GM23338 (cell line): Measurements from ENCODE around the gene SMYD1.

Source experiments
- CREB1 ChIP-seq: fragments of 250-450 bp; sonication (Bioruptor Pico); IDR thresholded peaks from 2 replicates; pipeline ENCODE4 v1.5.0; 2020; ENCODE audit warnings: low read depth, mild to moderate bottlenecking, moderate library complexity
- CTCF ChIP-seq, 2 experiments: fragments of 200-600 bp in 1 of 2; sonication (generic) in 1 of 2; conservative IDR thresholded peaks; 2 replicates each; pipeline versions ENCODE4 v1.5.1 to v1.6.1; 2016 to 2017; ENCODE audit warnings: antibody characterized with exemption in 2 of 2, low read depth in 2 of 2, mild to moderate bottlenecking in 2 of 2, moderate library complexity in 1 of 2
- EZH2 ChIP-seq: fragments of 200-600 bp; sonication (generic); IDR thresholded peaks from one replicate; pipeline ENCODE4 v1.8.0; 2017; ENCODE audit warnings: antibody characterized with exemption, mild to moderate bottlenecking, low read depth; ENCODE audit not compliant: unreplicated experiment
- EZH2phosphoT487 ChIP-seq: fragments of 200-600 bp; sonication (generic); IDR thresholded peaks from one replicate; pipeline ENCODE4 v1.8.1; 2018; ENCODE audit warnings: antibody characterized with exemption; ENCODE audit not compliant: unreplicated experiment
- JUNB ChIP-seq: IDR thresholded peaks from one replicate; pipeline ENCODE4 v1.6.1; 2016; ENCODE audit warnings: antibody characterized with exemption; ENCODE audit not compliant: unreplicated experiment
- POLR2AphosphoS5 ChIP-seq: IDR thresholded peaks from 2 replicates; pipeline ENCODE4 v1.6.1; 2016; ENCODE audit warnings: antibody characterized with exemption, low read depth
- REST ChIP-seq: IDR thresholded peaks from one replicate; pipeline ENCODE4 v1.6.1; 2018; ENCODE audit warnings: antibody characterized with exemption; ENCODE audit not compliant: unreplicated experiment
- ZNF114 ChIP-seq: fragments of 250-450 bp; sonication (Bioruptor Pico); IDR thresholded peaks from 2 replicates; pipeline ENCODE4 v1.5.0; 2020; ENCODE audit warnings: mild to moderate bottlenecking, moderate library complexity

GRCh38 chr2:88110830-88111229 is 43.2 kb downstream of the SMYD1 start:
- TF ChIP-seq CTCF (conservative IDR thresholded peaks at IDR 0.05; ENCODE audit: low read depth in 2 of 2) (no peak), EZH2phosphoT487 (no peak), EZH2 (no peak), REST (no peak), POLR2AphosphoS5 (no peak), CREB1 (CRISPR knock-in tag) (no peak), JUNB (no peak), ZNF114 (CRISPR knock-in tag) (no peak)
